ENCODE results near the gene ZPBP2. TPM values are rescaled to one million over a fixed set of nuclear protein-coding genes. Genes with fewer than 3 reads are reported as not detected.

ZPBP2 gene
- polyA plus RNA-seq, 1 donor from 2014 or later, result not detected

- TF ChIP-seq REST (IDR thresholded peaks at IDR 0.05; ENCODE audit: borderline replicate concordance), result no peak
- no peak for TF ChIP-seq SMC3 (conservative IDR thresholded peaks at IDR 0.05; ENCODE audit: poor library complexity)
Measured at GRCh38 chr17:39926588-39927100, 58.6 kb downstream of the ZPBP2 start (continued).

Small RNAs within 50 kb of the gene (small RNA-seq; reads per million reads assigned to genes)
- gene AC090844.1, result 0 reads per million in 3 experiments

Other genes with a start within 250 kb of the ZPBP2 start
- 1.8 and 3.5 TPM in 2 replicates for gene PPP1R1B, start 241.2 kb upstream of the ZPBP2 start, polyA plus RNA-seq
- gene STARD3, start 231.1 kb upstream of the ZPBP2 start, polyA plus RNA-seq, result 105 and 121 TPM in 2 replicates
- gene TCAP, start 202.9 kb upstream of the ZPBP2 start, polyA plus RNA-seq, result 3.3 and 3.7 TPM in 2 replicates
- 1.5 TPM in 1 of 2 replicates, not detected in the other for gene PNMT, start 199.7 kb upstream of the ZPBP2 start, polyA plus RNA-seq
- gene PGAP3, start 180.1 kb upstream of the ZPBP2 start, polyA plus RNA-seq, result 27.2 and 30.7 TPM in 2 replicates
- 8.7 and 16.0 TPM in 2 replicates for gene ERBB2, start 168.1 kb upstream of the ZPBP2 start, polyA plus RNA-seq
- 104 and 106 TPM in 2 replicates for gene MIEN1, start 137.7 kb upstream of the ZPBP2 start, polyA plus RNA-seq
- gene GRB7, start 130.3 kb upstream of the ZPBP2 start, polyA plus RNA-seq, result not detected in 2 replicates
- gene IKZF3, start 3.9 kb upstream of the ZPBP2 start, polyA plus RNA-seq, result not detected in 2 replicates
- 22.7 and 40.2 TPM in 2 replicates for gene GSDMB, start 50.4 kb downstream of the ZPBP2 start, polyA plus RNA-seq
- 90.1 and 97.1 TPM in 2 replicates for gene ORMDL3, start 59.4 kb downstream of the ZPBP2 start, polyA plus RNA-seq
- not detected in 2 replicates for gene LRRC3C, start 59.5 kb downstream of the ZPBP2 start, polyA plus RNA-seq
- not detected in 2 replicates for gene GSDMA, start 94.8 kb downstream of the ZPBP2 start, polyA plus RNA-seq
- gene PSMD3, start 112.6 kb downstream of the ZPBP2 start, polyA plus RNA-seq, result 117 and 139 TPM in 2 replicates
- 0.32 TPM in 1 of 2 replicates, not detected in the other for gene CSF3, start 147.2 kb downstream of the ZPBP2 start, polyA plus RNA-seq
- 159 and 161 TPM in 2 replicates for gene MED24, start 186.2 kb downstream of the ZPBP2 start, polyA plus RNA-seq
- gene THRA, start 194.8 kb downstream of the ZPBP2 start, polyA plus RNA-seq, result 97.2 and 111 TPM in 2 replicates
- gene NR1D1, start 232.4 kb downstream of the ZPBP2 start, polyA plus RNA-seq, result 0.73 TPM in 1 of 2 replicates, not detected in the other

Data from neural cell (in vitro differentiated cells).